Measurements from ENCODE around the gene MRC2.

Gene MRC2

DNA sequence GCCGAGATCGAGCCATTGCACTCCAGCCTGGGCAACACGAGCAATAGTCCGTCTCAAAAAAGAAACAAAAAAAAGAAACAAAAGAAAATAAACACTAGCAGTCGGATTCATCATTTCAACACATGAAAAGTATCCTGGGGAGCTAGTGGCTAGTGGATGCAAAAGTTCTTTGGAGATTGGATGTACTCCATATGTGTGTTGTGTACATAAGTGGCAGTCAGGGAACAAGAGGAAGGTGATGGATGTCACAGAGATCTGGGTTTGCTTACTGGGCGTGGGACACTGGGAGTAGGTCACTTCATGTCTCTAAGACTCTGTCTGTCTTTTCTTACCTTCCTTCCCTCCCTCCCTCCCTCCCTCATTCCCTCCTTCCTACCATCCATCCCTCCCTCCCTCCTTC is 35.4 kb downstream of the MRC2 start:
- DNase-seq = no peak

DNA sequence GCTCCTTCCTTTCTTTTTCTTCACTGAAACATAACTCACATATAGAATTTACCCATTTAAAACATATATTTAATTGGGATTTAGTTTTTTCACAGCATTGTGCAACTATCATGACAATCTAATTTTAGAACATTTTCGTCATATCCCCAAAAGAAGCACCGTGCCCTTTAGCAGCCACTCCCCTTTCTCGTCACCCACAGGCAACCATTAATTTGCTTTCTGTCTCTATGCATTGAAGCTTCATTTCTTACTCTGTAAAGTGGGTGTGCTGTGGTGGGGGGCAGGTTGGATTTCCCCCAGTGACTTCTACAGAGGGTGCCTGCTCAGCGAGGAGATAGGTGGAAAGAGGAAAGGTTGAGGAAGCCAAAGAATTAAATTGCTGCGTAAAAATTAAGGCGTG is 35.8 kb downstream of the MRC2 start:
- no peak for DNase-seq

DNA sequence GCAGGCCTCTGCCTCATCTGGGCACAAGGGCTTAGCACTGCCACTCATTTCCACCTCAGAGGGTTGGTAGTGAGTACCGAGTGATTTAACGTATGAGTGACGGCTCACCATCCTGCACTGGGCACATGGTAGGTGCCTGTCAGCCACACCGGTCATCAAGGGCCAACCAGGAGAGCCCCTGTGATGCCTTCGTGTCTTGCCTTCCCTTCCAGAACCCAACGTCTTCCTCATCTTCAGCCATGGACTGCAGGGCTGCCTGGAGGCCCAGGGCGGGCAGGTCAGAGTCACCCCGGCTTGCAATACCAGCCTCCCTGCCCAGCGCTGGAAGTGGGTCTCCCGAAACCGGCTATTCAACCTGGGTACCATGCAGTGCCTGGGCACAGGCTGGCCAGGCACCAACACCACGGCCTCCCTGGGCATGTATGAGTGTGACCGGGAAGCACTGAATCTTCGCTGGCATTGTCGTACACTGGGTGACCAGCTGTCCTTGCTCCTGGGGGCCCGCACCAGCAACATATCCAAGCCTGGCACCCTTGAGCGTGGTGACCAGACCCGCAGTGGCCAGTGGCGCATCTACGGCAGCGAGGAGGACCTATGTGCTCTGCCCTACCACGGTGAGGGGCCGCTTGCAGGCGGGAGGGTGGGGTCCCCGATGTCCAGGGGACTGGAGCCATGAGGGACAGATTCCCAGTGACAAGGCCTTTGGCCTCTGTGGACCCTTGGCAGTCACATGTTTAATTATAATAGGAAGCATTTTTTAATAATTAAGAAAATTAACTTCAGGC is 37.1 kb downstream of the MRC2 start:
- no peak for DNase-seq

DNA sequence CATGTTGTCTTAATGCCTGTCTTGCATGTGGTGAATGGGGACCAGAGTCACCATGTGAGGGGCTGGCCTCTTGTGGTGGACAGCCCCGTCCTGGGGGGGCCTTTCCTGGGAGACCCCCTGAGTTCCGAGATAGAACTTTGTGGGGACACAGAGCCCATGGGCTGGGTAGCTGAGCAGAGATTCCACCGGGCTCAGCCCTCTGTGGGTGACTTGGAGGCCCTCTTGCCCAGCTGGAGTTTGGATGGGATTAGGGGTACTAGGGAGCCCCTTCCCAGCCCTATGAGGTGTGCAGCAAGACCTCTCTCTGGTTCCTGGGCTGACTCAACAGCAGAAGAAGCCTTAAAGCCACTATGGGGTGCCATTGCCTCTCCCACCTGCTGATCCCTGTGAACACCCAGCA is 38.1 kb downstream of the MRC2 start:
- no peak for DNase-seq

DNA sequence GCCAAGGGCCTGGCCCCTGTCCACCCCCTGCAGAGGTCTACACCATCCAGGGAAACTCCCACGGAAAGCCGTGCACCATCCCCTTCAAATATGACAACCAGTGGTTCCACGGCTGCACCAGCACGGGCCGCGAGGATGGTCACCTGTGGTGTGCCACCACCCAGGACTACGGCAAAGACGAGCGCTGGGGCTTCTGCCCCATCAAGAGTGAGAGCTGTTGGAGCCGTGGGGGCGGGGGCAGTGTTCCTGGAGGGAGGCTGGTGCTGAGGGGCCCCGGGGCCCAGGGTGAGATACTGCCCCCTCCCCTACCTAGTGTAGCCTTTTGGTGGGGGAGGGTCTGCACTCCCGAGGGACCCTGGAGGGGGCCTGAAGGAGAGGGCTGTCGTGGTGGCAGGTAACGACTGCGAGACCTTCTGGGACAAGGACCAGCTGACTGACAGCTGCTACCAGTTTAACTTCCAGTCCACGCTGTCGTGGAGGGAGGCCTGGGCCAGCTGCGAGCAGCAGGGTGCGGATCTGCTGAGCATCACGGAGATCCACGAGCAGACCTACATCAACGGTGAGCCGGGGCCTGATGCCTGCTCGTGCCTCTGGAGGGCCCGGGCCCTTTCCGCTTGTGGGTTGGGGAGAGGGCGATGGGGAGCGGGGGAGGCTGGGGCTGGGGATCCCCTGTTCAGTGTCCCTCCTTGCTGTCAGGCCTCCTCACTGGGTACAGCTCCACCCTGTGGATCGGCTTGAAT is 38.8 kb downstream of the MRC2 start:
- no peak for DNase-seq

DNA sequence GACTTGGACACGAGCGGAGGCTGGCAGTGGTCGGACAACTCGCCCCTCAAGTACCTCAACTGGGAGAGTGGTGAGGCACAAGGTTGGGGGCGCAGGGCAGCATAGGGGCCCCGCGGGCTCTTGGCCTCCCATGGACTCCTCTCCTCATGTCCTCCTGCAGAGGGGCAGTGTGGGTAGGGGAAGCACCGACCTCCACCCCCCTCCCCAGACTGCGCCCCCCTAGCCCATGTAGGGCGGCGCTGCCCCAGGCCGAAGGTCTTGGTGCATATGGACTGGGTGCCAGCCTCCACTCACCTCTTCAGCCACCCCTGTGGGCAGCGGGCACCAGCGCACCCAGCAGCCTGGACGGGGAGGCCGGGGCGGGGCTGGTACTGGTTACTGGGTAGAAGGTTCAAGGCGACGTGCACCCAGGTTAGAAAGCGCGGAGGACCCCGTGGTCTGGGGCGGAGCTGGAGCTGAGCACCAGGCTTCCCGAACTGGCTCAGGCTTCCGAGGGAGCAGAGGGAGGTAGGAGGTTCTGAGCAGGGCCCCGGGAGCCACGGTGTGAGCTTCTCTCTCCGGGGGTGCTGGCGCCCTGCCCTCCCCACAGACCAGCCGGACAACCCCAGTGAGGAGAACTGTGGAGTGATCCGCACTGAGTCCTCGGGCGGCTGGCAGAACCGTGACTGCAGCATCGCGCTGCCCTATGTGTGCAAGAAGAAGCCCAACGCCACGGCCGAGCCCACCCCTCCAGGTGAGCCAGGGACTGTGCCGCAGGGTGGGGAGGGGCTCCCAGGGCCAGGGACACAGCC is 39.5 kb downstream of the MRC2 start:
- DNase-seq = no peak

DNA sequence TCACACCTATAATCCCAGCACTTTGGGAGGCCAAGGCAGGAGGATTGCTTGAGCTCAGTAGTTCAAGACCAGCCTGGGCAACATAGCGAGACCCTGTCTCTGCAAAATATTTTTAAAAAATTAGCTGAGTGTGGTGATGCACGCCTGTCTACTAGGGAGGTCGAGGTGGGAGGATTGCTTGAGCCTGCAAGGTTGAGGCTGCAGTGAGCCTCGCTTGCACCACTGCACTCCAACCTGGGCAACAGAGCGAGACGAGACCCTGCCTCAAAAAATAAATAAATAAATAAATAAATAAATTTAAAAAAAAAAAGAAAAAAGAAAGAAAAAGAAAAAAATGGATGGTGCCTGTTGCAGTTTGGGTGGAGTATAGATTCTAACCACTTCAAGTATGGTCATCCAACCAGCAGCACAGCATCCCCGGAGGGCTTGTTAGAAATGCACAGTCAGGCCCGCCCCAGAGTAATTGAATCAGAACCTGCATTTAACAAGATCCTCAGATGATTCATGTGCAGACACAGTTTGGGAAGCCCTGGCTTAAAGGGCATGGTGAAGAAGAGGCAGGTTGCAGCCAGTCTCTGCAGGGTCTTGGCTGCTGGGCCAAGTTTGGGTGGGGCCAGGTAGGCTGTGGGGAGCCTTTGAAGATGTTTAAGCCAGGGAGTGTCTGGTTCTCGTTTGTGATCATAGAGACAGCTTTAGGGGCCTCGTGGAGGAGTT is 40.8 kb downstream of the MRC2 start:
- no peak for DNase-seq

DNA sequence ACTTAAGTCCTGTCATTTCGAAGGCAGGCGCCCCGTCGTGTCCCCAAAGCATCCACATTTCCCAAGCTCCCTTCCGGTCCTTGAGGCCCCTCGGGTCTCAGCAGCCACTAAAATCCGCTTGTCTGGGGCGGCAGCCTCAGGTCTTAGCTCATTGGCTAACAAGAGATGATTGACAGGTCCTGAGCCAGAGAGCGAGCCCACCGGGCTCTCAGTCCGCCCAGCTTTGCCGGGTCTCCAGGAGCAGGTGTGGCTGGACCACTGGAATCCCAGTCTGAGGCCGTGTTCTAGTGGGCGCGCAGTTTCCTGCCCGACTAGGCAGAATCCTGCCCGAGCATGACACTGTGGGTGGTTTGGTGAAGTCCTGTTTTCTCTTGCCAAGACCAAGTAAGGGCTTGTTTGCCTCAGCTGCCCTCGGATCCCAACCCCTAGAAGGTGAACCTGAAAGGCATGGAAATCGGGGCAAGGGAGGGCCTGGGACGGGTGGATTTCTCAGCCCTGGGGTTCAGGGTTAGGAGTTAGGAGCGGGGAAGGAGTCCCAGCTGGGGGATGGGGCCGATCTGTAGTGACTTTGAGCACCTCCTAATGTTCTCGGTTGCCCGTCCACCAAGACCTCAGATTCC is 42.8 kb downstream of the MRC2 start:
- no peak for DNase-seq

DNA sequence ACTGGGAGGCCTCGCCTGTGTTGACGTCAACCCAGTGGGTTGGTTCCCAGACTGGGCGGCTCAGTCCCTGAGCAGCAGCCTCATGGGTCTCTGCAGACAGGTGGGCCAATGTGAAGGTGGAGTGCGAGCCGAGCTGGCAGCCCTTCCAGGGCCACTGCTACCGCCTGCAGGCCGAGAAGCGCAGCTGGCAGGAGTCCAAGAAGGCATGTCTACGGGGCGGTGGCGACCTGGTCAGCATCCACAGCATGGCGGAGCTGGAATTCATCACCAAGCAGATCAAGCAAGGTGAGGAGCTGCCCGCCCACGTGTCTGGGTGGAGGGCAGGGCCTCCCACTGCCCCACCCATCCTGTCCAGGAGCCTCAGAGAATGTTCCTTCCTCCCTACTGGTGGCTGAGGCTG is 44.1 kb downstream of the MRC2 start:
- no peak for DNase-seq

DNA sequence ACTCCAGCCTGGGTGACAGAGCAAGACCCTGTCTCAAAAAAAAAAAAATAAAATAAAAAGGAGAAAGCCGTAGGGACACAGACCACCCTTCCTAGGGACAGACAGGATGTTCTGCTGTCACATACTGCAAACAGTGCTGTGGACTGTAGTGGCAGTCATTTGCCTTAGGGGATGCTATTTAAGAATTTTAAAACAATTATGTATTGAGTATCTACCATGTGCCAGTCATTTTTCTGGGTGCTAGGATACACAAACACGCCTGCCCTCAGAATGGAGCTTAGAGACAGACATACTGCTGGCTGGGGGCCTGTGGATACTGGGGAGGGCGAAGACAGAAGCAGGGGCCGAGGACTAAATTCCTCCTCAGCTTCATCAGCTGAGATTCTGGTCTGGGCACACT is 45.5 kb downstream of the MRC2 start:
- no peak for DNase-seq

DNA sequence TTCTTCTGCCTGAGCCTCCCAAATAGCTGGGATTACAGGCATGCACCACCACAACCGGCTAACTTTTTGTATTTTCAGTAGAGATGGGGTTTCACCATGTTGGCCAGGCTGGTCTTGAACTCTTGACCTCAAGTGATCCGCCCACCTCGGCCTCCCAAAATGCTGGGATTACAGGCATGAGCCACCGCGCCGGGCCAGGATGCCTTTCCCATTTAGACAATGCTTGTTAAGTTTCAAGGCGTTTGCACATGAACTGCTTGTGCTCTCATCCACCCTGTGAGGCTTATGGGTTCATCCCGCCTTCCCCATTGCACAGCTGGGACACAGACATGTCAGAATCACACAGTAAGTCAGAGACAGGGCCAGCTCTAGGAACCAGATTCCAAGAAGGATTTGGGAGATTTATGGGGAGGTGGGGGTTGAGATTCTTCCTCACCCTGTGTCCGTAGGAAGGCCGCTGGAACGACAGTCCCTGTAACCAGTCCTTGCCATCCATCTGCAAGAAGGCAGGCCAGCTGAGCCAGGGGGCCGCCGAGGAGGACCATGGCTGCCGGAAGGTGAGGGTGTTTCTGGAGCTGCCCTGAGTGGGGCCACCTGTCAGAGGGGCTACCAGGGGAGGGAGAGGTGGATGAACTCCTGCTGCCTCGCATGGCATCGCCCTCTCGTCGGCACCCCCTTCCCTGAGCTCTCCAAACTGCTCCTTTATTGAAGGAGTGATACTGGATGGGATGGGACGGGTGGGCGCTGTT is 46.3 kb downstream of the MRC2 start:
- no peak for DNase-seq

DNA sequence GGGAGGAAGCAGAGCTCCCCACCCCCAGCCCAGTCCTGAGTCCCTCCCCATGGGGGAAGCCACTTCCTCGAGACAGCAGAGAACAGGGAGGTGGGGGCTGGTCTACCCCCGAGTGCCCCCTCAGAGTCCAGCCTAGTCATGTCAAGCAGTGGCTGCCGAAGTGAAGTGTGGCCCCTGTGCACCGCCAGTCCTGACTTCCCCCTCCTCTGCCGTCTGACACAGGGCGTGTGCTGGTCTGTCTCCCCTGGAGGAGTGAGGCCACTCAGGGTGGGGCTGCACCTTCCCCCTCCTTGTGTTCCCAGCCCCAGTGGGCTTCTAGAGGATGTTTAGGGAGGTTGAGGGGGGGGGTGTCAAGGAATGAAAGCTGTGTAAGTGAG is 46.9 kb downstream of the MRC2 start:
- no peak for DNase-seq

DNA sequence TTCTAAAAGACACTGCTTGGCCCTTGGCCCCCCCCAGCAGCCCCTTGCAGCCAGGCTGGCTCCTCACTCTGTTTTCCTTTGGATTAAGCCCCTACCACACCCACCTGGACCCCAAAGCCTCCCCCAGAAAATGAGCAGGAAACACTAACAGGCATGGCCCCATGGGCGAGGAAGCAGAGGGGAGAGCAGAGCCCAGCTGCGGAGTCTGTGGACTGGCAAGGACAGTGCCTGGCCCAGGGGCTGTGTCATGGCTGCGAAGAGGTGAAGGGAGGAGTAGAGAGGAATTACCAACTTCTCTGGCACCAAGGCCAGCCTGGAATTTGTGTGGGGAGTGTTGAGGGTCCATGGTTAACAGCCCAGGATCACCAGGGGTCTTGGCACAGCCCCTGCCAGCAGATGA is 47.4 kb downstream of the MRC2 start:
- no peak for DNase-seq

DNA sequence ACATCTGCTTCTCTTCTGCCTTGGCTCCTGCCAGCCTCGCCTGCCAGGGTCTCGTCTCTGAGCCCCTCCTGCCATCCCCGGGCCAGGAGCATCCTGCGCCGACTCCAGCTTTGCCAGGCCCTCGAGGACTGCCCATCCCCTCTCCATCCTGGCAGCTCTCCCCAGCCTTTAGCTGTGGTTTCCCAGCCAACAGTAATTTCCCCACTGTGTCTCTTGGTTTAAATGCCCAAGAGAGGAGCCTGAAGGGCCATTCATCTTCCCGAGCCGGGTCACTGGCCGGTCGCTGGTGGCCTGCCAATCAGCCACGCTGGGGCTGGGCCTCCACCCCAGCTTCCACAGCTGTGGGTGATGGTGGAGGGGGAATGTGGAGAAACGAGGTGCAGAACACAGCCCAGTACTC is 47.8 kb downstream of the MRC2 start:
- DNase-seq = no peak

DNA sequence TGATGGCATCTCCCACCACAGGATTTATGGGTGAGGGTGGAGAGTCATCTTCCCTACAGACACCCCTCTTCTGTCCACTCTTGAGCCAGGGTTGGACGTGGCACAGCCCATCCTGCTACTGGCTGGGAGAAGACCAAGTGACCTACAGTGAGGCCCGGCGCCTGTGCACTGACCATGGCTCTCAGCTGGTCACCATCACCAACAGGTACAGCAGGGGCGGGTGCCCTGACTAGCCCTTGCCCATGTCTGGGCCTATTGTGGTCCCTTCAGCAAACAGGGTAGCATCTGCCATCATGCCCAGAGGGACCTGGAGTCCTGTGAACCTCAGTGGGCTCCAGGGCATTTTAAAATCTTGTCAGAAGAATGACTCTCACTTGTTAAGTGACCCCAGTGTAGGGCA is 48.2 kb downstream of the MRC2 start:
- no peak for DNase-seq

DNA sequence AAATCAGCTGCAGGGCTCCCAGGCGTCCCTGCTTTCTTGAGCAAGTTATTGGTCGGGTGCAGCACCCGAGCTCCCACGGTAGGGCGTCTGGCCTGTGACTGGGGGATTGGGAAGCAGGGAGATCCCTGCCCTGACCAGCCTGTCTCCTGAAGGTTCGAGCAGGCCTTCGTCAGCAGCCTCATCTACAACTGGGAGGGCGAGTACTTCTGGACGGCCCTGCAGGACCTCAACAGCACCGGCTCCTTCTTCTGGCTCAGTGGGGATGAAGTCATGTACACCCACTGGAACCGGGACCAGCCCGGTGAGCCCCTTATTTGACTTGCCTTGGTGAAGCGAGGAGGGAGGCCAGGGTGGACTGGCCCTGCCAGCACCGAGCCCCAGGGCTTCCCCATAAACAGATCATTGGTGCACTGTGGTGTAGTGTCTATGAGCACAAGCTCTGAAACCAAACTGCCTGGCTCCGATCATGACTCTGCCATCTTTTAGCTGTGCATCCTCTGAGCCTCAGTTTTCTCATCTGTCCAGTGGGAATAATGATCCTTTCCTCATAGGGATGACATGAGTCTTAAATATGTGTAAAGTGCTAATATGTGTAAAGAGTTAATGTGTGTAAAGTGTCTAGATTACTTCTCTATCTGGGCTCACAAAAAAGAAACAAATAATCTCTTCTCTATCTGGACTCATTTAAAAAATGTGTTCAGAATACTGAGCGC is 48.9 kb downstream of the MRC2 start:
- DNase-seq = no peak

DNA sequence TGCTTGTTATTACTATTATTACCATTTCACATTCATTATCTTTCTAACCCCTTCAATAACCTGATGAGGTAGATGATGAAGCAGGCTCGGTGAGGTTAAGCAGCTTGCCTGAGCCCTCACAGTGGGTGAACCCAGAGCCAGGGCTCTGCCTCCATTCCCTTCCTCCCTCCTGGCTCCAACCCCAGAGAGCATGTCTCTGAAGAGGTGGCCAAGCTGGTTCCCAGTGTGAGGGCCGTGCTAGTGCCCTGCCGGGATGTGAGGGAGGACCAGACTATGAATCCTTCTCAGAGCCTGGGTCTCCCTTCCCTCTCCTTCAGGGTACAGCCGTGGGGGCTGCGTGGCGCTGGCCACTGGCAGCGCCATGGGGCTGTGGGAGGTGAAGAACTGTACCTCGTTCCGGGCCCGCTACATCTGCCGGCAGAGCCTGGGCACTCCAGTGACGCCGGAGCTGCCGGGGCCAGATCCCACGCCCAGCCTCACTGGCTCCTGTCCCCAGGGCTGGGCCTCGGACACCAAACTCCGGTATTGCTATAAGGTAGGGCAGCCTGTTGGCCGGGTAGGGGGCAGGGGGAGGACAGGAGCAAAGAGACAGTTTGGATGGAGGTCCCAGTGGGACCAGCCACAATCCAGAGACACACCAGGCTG is 49.6 kb downstream of the MRC2 start:
- DNase-seq = no peak

DNA sequence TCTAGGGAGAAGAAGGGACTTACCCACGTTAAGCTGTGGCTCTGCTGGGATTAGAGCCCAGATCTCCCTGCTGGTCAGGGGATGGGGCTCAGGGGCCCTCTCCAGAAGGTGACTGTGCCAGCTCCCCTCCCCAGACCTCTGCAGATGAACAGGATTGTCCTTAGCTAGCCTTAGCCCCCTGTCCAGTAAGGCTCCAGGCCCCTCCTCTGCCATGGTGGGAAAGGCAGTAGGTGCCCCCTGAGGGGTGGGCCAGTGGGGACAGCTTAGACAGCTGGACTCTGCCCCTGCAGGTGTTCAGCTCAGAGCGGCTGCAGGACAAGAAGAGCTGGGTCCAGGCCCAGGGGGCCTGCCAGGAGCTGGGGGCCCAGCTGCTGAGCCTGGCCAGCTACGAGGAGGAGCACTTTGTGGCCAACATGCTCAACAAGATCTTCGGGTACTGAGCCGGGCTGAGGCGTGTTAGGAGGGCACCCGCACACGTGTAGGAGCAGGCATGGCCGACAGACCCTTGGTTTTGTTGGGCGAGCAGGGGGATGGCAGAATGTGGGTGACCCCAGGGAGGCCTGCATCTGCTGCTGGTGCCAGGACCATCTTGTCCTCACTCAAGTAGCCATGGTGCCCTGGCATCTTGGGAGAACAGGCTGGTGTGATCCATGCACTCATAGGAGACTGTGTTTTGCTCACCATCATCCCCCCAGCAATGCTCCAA is 50.9 kb downstream of the MRC2 start:
- DNase-seq = no peak

DNA sequence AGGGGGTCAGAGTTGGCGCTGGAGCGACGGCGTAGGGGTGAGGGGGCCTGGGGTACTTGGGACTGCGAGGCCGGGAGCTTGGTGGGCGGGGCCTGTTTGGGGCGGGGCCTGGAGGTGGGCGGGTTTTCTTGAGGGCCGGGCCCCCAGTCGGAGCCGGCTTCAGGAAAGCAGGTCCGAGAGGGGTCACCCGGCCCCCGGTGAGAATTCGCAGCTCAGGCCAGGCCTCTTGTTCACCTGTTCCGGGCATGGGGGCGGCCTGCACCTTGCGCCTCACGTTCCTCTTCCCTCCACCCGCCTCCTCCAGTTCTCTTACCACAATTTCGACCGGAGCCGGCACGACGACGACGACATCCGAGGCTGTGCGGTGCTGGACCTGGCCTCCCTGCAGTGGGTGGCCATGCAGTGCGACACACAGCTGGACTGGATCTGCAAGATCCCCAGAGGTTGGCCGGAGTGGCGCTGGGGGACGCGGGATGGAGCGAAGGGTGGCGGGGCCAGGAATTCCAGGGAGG is 52.5 kb downstream of the MRC2 start:
- DNase-seq = no peak

DNA sequence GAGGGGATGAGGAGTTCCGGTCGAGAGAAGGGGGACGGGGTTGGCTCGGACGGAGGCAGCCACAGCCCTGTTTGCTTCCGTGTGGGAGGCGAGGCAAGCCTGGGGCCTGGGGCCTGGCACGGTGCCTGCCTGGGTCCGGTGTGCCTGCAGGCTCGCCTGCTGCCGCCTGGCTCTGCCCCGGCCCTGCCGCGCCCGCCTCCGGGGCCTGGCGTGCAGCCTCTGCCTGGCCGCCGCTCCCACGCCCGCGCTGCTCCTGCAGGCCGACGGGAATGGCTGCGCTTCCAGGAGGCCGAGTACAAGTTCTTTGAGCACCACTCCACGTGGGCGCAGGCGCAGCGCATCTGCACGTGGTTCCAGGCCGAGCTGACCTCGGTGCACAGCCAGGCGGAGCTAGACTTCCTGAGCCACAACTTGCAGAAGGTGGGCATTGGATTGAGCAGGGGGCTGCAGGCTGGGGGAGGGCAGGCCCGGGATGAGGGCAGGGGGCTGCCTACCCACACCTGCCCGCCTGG is 53.1 kb downstream of the MRC2 start:
- DNase-seq = no peak
